Kidney (tissue), 22 donors: ENCODE data around the gene ZNF511. TPM values are rescaled to one million over a fixed set of nuclear protein-coding genes. Genes with fewer than 3 reads are reported as not detected.

Experiments
- DNase-seq, 5 donors: peaks; one replicate each; pipeline ENCODE4 v3.0.0-alpha.2; 2013 to 2020
- FAIRE-seq: peaks from 2 replicates; lab custom pipeline; 2012; peaks lifted over from hg19 to GRCh38; lab: Jason Lieb, UNC
- H3K27ac ChIP-seq, 2 donors: one replicate each; pipeline ENCODE4 v1.7.0; 2013; ENCODE audit warnings: low read depth in 2 of 2, low read length in 2 of 2, inconsistent platforms in 1 of 2
- H3K27me3 ChIP-seq: one replicate; pipeline ENCODE4 v1.7.1; 2013; ENCODE audit warnings: low read length, inconsistent platforms; ENCODE audit not compliant: control insufficient read depth, insufficient read depth
- H3K36me3 ChIP-seq, 3 donors: one replicate each; pipeline versions ENCODE4 v1.7.0 to v1.7.1; 2013; ENCODE audit warnings: low read length in 3 of 3, control low read depth in 1 of 3, inconsistent platforms in 1 of 3; ENCODE audit not compliant: insufficient read depth in 3 of 3, control insufficient read depth in 2 of 3
- H3K4me1 ChIP-seq, 3 donors: one replicate each; pipeline versions ENCODE4 v1.7.0 to v1.7.1; 2013; ENCODE audit warnings: low read length in 3 of 3, inconsistent platforms in 1 of 3, low read depth in 1 of 3; ENCODE audit not compliant: control insufficient read depth in 2 of 3, insufficient read depth in 2 of 3
- H3K4me3 ChIP-seq, 3 donors: one replicate each; pipeline versions ENCODE4 v1.7.0 to v1.8.1; 2013; ENCODE audit warnings: low read length in 3 of 3, control low read depth in 1 of 3, inconsistent platforms in 1 of 3
- H3K9ac ChIP-seq, 3 donors: one replicate each; pipeline versions ENCODE4 v1.7.0 to v1.7.1; 2013; ENCODE audit warnings: low read length in 3 of 3, control low read depth in 1 of 3, inconsistent platforms in 1 of 3
- H3K9me3 ChIP-seq, 3 donors: one replicate each; pipeline versions ENCODE4 v1.7.0 to v1.7.1; 2013; ENCODE audit warnings: low read length in 3 of 3, control low read depth in 1 of 3, inconsistent platforms in 1 of 3; ENCODE audit not compliant: control insufficient read depth in 2 of 3, insufficient read depth in 1 of 3
- intact Hi-C: fragments of 100-400 bp; cut with DNase I; formaldehyde crosslinking; loops from one replicate; pipeline ENCODE4 v1.11.1; 2022
- long read RNA-seq, 10 donors: library from polyadenylated mRNA in 1 of 10; unstranded in 1 of 10; transcript quantifications; one replicate each; pipeline ENCODE4 v2.0.0 and lab custom pipeline, GENCODE V29; 2021 to 2026
- polyA plus RNA-seq: library from polyadenylated mRNA; stranded (reverse); fragments of 350-450 nt; fragmentation: Illumina TruSeq; extraction: RNeasy Lipid Tissue Mini Kit (QIAGEN cat#74804); gene quantifications from one replicate; pipeline ENCODE4 v1.2.3, GENCODE V29; 2014; ENCODE audit warnings: low read depth, low replicate concordance; ENCODE audit not compliant: insufficient read depth
- total RNA-seq: library from RNA; stranded (reverse); fragmentation: NEBNext Ultra II Directional; extraction: Animal tissue kit (Norgen Biotek cat#: 25700); gene quantifications from one replicate; pipeline ENCODE4 v1.2.1, GENCODE V29; 2021
- TF ChIP-seq, protein P1 (sequence below): IDR thresholded peaks from 3 replicates; pipeline ENCODE4 v1.5.1; 2012; ENCODE audit warnings: mild to moderate bottlenecking, moderate library complexity, borderline replicate concordance; ENCODE audit not compliant: insufficient read depth; ENCODE audit errors: extremely low read depth
- donor health status: control.
- donor health status: control.
- donor health status: control.
- donor health status: control.
- donor health status: control.
- donor health status: DM: yes; HTN: yes; CAD: no.
- donor health status: Normal renal cell carcinoma (clear cell type).

ZNF511 gene
- total RNA-seq (35.6 TPM), polyA plus RNA-seq (50.7 TPM)
- long read RNA-seq, donor 1, transcript ZNF511-202 (6 exons, 1,520 nt) = major isoform, 14 of 20 reads
- long read RNA-seq, donor 1, partial matches to known transcripts = 0 of 20 reads
- long read RNA-seq, donor 1, other reads (novel, unspliced or antisense) = 0 of 20 reads
- long read RNA-seq, donor 2, transcript ZNF511-202 (6 exons, 1,520 nt) = major isoform, 19 of 22 reads
- long read RNA-seq, donor 2, partial matches to known transcripts = 0 of 22 reads
- long read RNA-seq, donor 2, other reads (novel, unspliced or antisense) = 0 of 22 reads
- long read RNA-seq, donor 3, transcript ZNF511-202 (6 exons, 1,520 nt) = major isoform, 23 of 27 reads
- long read RNA-seq, donor 3, partial matches to known transcripts = 0 of 27 reads
- long read RNA-seq, donor 3, other reads (novel, unspliced or antisense) = 0 of 27 reads
- long read RNA-seq, donor 4, transcript ZNF511-202 (6 exons, 1,520 nt) = major isoform, 13 of 13 reads
- long read RNA-seq, donor 4, partial matches to known transcripts = 0 of 13 reads
- long read RNA-seq, donor 4, other reads (novel, unspliced or antisense) = 0 of 13 reads
- long read RNA-seq, donor 5, partial matches to known transcripts = 0 of 1 reads
- long read RNA-seq, donor 5, other reads (novel, unspliced or antisense) = 0 of 1 reads
- long read RNA-seq, donor 6, transcript ZNF511-202 (6 exons, 1,520 nt) = major isoform, 6 of 6 reads
- long read RNA-seq, donor 6, partial matches to known transcripts = 0 of 6 reads
- long read RNA-seq, donor 6, other reads (novel, unspliced or antisense) = 0 of 6 reads
- long read RNA-seq, donor 7, transcript ZNF511-202 (6 exons, 1,520 nt) = major isoform, 20 of 24 reads
- long read RNA-seq, donor 7, partial matches to known transcripts = 1 of 24 reads
- long read RNA-seq, donor 7, other reads (novel, unspliced or antisense) = 3 of 24 reads
- long read RNA-seq, donor 8, transcript ZNF511-202 (6 exons, 1,520 nt) = major isoform, 19 of 36 reads
- long read RNA-seq, donor 8, partial matches to known transcripts = 13 of 36 reads
- long read RNA-seq, donor 8, other reads (novel, unspliced or antisense) = 0 of 36 reads
- long read RNA-seq, donor 9, transcript ZNF511-202 (6 exons, 1,520 nt) = major isoform, 13 of 17 reads
- long read RNA-seq, donor 9, partial matches to known transcripts = 0 of 17 reads
- long read RNA-seq, donor 9, other reads (novel, unspliced or antisense) = 0 of 17 reads
- long read RNA-seq, donor 10, transcript ZNF511-202 (6 exons, 1,520 nt) = major isoform, 9 of 10 reads
- long read RNA-seq, donor 10, partial matches to known transcripts = 0 of 10 reads
- long read RNA-seq, donor 10, other reads (novel, unspliced or antisense) = 0 of 10 reads

- TF ChIP-seq, protein P1, sequence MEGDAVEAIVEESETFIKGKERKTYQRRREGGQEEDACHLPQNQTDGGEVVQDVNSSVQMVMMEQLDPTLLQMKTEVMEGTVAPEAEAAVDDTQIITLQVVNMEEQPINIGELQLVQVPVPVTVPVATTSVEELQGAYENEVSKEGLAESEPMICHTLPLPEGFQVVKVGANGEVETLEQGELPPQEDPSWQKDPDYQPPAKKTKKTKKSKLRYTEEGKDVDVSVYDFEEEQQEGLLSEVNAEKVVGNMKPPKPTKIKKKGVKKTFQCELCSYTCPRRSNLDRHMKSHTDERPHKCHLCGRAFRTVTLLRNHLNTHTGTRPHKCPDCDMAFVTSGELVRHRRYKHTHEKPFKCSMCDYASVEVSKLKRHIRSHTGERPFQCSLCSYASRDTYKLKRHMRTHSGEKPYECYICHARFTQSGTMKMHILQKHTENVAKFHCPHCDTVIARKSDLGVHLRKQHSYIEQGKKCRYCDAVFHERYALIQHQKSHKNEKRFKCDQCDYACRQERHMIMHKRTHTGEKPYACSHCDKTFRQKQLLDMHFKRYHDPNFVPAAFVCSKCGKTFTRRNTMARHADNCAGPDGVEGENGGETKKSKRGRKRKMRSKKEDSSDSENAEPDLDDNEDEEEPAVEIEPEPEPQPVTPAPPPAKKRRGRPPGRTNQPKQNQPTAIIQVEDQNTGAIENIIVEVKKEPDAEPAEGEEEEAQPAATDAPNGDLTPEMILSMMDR = peak; percentile 3
- H3K27me3 ChIP-seq = no peaks in the 10 kb centered on the region
- DNase-seq = peak in 4 of 5 donors; percentile 88 to 96 (median 92)
- peaks cover 0 to 16% (median 2%) of the 10 kb centered on the region in 3 donors for H3K36me3 ChIP-seq
- H3K9ac ChIP-seq = peak within 1 kb of the TSS; percentile 68 to 79 (median 78)
- no peaks in the 10 kb centered on the region for H3K9me3 ChIP-seq
- H3K4me3 ChIP-seq = peak within 1 kb of the TSS; percentile 89 to 95 (median 90)
- peak within 1 kb of the TSS; percentile 90 to 97 for H3K27ac ChIP-seq
- intact Hi-C loops = no loop called here
- peaks cover 3 to 27% (median 14%) of the 10 kb centered on the region in 3 donors for H3K4me1 ChIP-seq
- FAIRE-seq = no peak
Measured at GRCh38 chr10:133308421-133309099, at the start of gene ZNF511, which contains the start of gene TUBGCP2. ZNF511 (plus strand) TSS chr10:133308914; CDS start chr10:133308944, 30 bp downstream. TUBGCP2 (minus strand) TSS chr10:133308872; CDS start chr10:133302941, 5,931 bp downstream.

DNA sequence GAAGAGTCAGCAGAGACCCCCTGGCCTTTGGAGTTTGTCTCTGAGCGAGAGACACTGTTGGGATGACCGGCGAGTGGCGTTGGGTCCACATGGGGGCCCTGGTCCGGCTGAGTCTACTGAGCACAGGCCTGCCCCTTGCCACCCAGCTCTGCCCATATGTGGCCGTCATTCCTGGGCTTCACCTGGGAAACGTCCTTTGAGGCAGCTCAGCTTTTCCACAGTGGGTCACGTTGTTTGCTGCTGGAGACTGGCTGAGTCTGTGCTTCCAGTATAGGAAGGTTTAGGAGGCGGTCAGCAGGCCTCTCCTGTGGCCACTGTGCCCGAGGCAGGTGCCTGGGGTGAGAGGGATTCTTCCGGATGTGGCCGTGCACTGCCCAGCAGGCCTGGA lies 49.1 kb upstream of the ZNF511 start:
- no peak for FAIRE-seq
- peaks cover 0 to 16% (median 0%) of the 10 kb centered on the region in 3 donors for H3K4me1 ChIP-seq
- intact Hi-C loops = no loop called here

More for the DNA sequence above, 49.1 kb upstream of the ZNF511 start:
- no peak overlapping the region for H3K9ac ChIP-seq
- DNase-seq = no peak
- no peak overlapping the region for H3K4me3 ChIP-seq
- H3K9me3 ChIP-seq = no peaks in the 10 kb centered on the region
- H3K27me3 ChIP-seq = no peaks in the 10 kb centered on the region
- TF ChIP-seq, protein P1 = no peak
- no peak overlapping the region for H3K27ac ChIP-seq
- H3K36me3 ChIP-seq = no peaks in the 10 kb centered on the region
